ENCODE results near the gene TCEAL8.

DNA sequence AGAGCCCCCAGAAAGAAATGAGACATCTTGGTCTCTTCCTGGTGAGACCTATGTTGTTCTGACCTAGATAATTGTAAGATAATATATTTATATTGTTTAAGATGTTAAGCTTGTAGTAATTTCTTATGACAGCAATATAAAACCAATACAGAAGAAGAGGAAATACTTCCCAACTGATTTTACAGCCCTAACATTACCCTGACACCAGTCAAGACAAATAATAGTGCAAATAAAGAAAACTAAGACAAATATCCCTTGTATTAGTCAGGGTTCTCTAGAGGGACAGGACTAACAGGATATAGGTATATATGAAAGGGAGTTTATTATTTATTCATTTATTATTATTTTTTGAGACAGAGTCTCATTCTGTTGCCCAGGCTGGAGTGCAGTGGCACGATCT is 18.7 kb downstream of the TCEAL8 start:
- TF ChIP-seq POLR2A (IDR thresholded peaks at IDR 0.05; ENCODE audit: borderline replicate concordance, extremely low read depth, insufficient read depth, insufficient read length), result no peak
- no peak for TF ChIP-seq CTCF (IDR thresholded peaks at IDR 0.05 in 2 of 3, conservative IDR thresholded peaks at IDR 0.05 in 1 of 3; ENCODE audit: borderline replicate concordance in 1 of 3, insufficient read depth in 1 of 3, low read depth in 2 of 3, low read length in 2 of 3)
- TF ChIP-seq SRF (IDR thresholded peaks at IDR 0.05; ENCODE audit: low read depth), result no peak
- no peak for TF ChIP-seq SIN3A (IDR thresholded peaks at IDR 0.05; ENCODE audit: low read depth)
- no peak for TF ChIP-seq RAD21 (IDR thresholded peaks at IDR 0.05; ENCODE audit: low read depth)
- TF ChIP-seq EZH2 (IDR thresholded peaks at IDR 0.05), result no peak
- no peak for TF ChIP-seq TCF7L2 (IDR thresholded peaks at IDR 0.05; ENCODE audit: borderline replicate concordance, extremely low read depth, insufficient read depth, insufficient read length)
- no peak for TF ChIP-seq REST (IDR thresholded peaks at IDR 0.05; ENCODE audit: low read depth)

Data from HCT116 (cell line).